ENCODE measurements around the gene GABBR2. TPM values are rescaled to one million over a fixed set of nuclear protein-coding genes. Genes with fewer than 3 reads are reported as not detected.

Gene GABBR2
- total RNA-seq, 2 donors from 2014 or later, result not detected

- Mint-ChIP-seq H3K27ac (no peak overlapping the region), H3K36me3 (peaks cover 0 to 5% of the 10 kb centered on the region in 2 donors), H3K9me3 (peaks cover 0 to 4% of the 10 kb centered on the region in 2 donors)
- ATAC-seq (no peak), DNase-seq (ENCODE audit: low spot score in 2 of 2) (no peak)
These were observed 19.8 kb upstream of the GABBR2 start for GRCh38 chr9:98728500-98728899.

GRCh38 chr9:98727428-98727827, 18.7 kb upstream of the GABBR2 start:
- H3K9me3 Mint-ChIP-seq, result peaks cover 0 to 4% of the 10 kb centered on the region in 2 donors
- ATAC-seq (no peak), DNase-seq (ENCODE audit: low spot score in 2 of 2) (no peak)
- H3K27ac Mint-ChIP-seq, result no peak overlapping the region
- H3K36me3 Mint-ChIP-seq, result peaks cover 0 to 5% of the 10 kb centered on the region in 2 donors

GRCh38 chr9:98726735-98727134, 18.0 kb upstream of the GABBR2 start:
- no peak overlapping the region for H3K27ac Mint-ChIP-seq
- peaks cover 0 to 4% of the 10 kb centered on the region in 2 donors for H3K9me3 Mint-ChIP-seq
- no peak for ATAC-seq
- no peak for DNase-seq (ENCODE audit: low spot score in 2 of 2)
- H3K36me3 Mint-ChIP-seq, result peaks cover 0 to 5% of the 10 kb centered on the region in 2 donors

GRCh38 chr9:98724810-98725530, 16.2 kb upstream of the GABBR2 start:
- H3K9me3 Mint-ChIP-seq, result peaks cover 0 to 4% of the 10 kb centered on the region in 2 donors
- DNase-seq (ENCODE audit: low spot score in 2 of 2), result no peak
- no peak for ATAC-seq
- H3K27ac Mint-ChIP-seq, result no peak overlapping the region
- peaks cover 0 to 5% of the 10 kb centered on the region in 2 donors for H3K36me3 Mint-ChIP-seq

- no peak for ATAC-seq
- Mint-ChIP-seq H3K27ac (no peak overlapping the region), H3K36me3 (peaks cover 0 to 5% of the 10 kb centered on the region in 2 donors), H3K9me3 (peaks cover 0 to 4% of the 10 kb centered on the region in 2 donors)
- DNase-seq (ENCODE audit: low spot score in 2 of 2), result no peak
These were observed 12.9 kb upstream of the GABBR2 start for GRCh38 chr9:98721643-98722042.

GRCh38 chr9:98720402-98720801, 11.7 kb upstream of the GABBR2 start:
- no peak overlapping the region for H3K27ac Mint-ChIP-seq
- H3K36me3 Mint-ChIP-seq, result peaks cover 0 to 5% of the 10 kb centered on the region in 2 donors
- no peak for DNase-seq (ENCODE audit: low spot score in 2 of 2)
- ATAC-seq, result no peak
- H3K9me3 Mint-ChIP-seq, result peaks cover 0 to 4% of the 10 kb centered on the region in 2 donors

- ATAC-seq, result no peak
- Mint-ChIP-seq H3K36me3 (peaks cover 0 to 1% of the 10 kb centered on the region in 2 donors), H3K9me3 (peaks cover 0 to under 1% of the 10 kb centered on the region in 2 donors)
These were observed 10.3 kb upstream of the GABBR2 start for GRCh38 chr9:98719055-98719454.

GRCh38 chr9:98714833-98715232, 6.1 kb upstream of the GABBR2 start:
- Mint-ChIP-seq H3K9me3 (no peaks in the 10 kb centered on the region), H3K27ac (no peak overlapping the region), H3K36me3 (no peaks in the 10 kb centered on the region)
- no peak for ATAC-seq
- DNase-seq (ENCODE audit: low spot score in 2 of 2), result no peak

More at GRCh38 chr9:98719055-98719454, 10.3 kb upstream of the GABBR2 start:
- no peak for DNase-seq (ENCODE audit: low spot score in 2 of 2)
- H3K27ac Mint-ChIP-seq, result no peak overlapping the region

GRCh38 chr9:98712987-98713386, 4.3 kb upstream of the GABBR2 start:
- ATAC-seq, result peak in 1 of 2 donors; percentile 82
- Mint-ChIP-seq H3K27ac (no peak overlapping the region), H3K36me3 (no peaks in the 10 kb centered on the region)

GRCh38 chr9:98709968-98710965, 1.5 kb upstream of the GABBR2 start:
- DNase-seq (ENCODE audit: low spot score in 2 of 2), result peak in 1 of 2 donors; percentile 13
- ATAC-seq, result no peak
- no peaks in the 10 kb centered on the region for H3K36me3 Mint-ChIP-seq
- H3K9me3 Mint-ChIP-seq, result no peaks in the 10 kb centered on the region
- no peak overlapping the region for H3K27ac Mint-ChIP-seq

More at GRCh38 chr9:98712987-98713386, 4.3 kb upstream of the GABBR2 start:
- H3K9me3 Mint-ChIP-seq, result no peaks in the 10 kb centered on the region
- no peak for DNase-seq (ENCODE audit: low spot score in 2 of 2)

GRCh38 chr9:98708103-98708932, 417 bp downstream of the GABBR2 start:
- Mint-ChIP-seq H3K36me3 (no peaks in the 10 kb centered on the region), H3K9me3 (no peaks in the 10 kb centered on the region), H3K27ac (no peak overlapping the region)
- ATAC-seq (peak in 1 of 2 donors; percentile 19), DNase-seq (ENCODE audit: low spot score in 2 of 2) (peak in 1 of 2 donors; percentile 7)

- no peaks in the 10 kb centered on the region for H3K9me3 Mint-ChIP-seq
These were observed 1.3 kb downstream of the GABBR2 start for GRCh38 chr9:98707166-98708102.

GRCh38 chr9:98706651-98707165, 2.0 kb downstream of the GABBR2 start:
- ATAC-seq (peak in 1 of 2 donors; percentile 30), DNase-seq (ENCODE audit: low spot score in 2 of 2) (no peak)
- no peak overlapping the region for H3K27ac Mint-ChIP-seq
- no peaks in the 10 kb centered on the region for H3K9me3 Mint-ChIP-seq
- no peaks in the 10 kb centered on the region for H3K36me3 Mint-ChIP-seq

More at GRCh38 chr9:98707166-98708102, 1.3 kb downstream of the GABBR2 start:
- ATAC-seq, result peak; percentile 51 to 77
- no peak overlapping the region for H3K27ac Mint-ChIP-seq
- DNase-seq (ENCODE audit: low spot score in 2 of 2), result peak in 1 of 2 donors; percentile 38
- no peaks in the 10 kb centered on the region for H3K36me3 Mint-ChIP-seq

- ATAC-seq (no peak), DNase-seq (ENCODE audit: low spot score in 2 of 2) (no peak)
- H3K27ac Mint-ChIP-seq, result no peak overlapping the region
These were observed 5.8 kb downstream of the GABBR2 start for GRCh38 chr9:98702835-98703380.

GRCh38 chr9:98702340-98702739, 6.4 kb downstream of the GABBR2 start:
- DNase-seq (ENCODE audit: low spot score in 2 of 2) (no peak), ATAC-seq (no peak)
- no peaks in the 10 kb centered on the region for H3K36me3 Mint-ChIP-seq
- no peaks in the 10 kb centered on the region for H3K9me3 Mint-ChIP-seq
- no peak overlapping the region for H3K27ac Mint-ChIP-seq

More at GRCh38 chr9:98702835-98703380, 5.8 kb downstream of the GABBR2 start:
- H3K9me3 Mint-ChIP-seq, result no peaks in the 10 kb centered on the region
- no peaks in the 10 kb centered on the region for H3K36me3 Mint-ChIP-seq
